ENCODE measurements around the gene LIPE. TPM values are rescaled to one million over a fixed set of nuclear protein-coding genes. Genes with fewer than 3 reads are reported as not detected.

The LIPE gene
- polyA plus RNA-seq, 1 experiment, result 1.5 TPM

GRCh38 chr19:42361545-42361910 is 65.7 kb downstream of the LIPE start:
- CTCF ChIA-PET, result no interaction called here
- no peaks in the 10 kb centered on the region for H3K27me3 ChIP-seq (ENCODE audit: control insufficient read depth, insufficient read depth, low read length)
- H3K9me3 ChIP-seq (ENCODE audit: control insufficient read depth, insufficient read depth, low read length), result peaks cover 17% of the 10 kb centered on the region
- H3K4me3 ChIP-seq (ENCODE audit: low read depth, low read length), result no peak overlapping the region
- H3K27ac ChIP-seq (ENCODE audit: low read depth, low read length), result no peak overlapping the region
- POLR2A ChIA-PET, result no interaction called here
- TF ChIP-seq CTCF (IDR thresholded peaks at IDR 0.05; ENCODE audit: low read depth, low read length), result no peak
- no peak for DNase-seq (ENCODE audit: low read depth, low spot score)

GRCh38 chr19:42360787-42361544 is 66.2 kb downstream of the LIPE start:
- no peak for TF ChIP-seq CTCF (IDR thresholded peaks at IDR 0.05; ENCODE audit: low read depth, low read length)
- Histone ChIP-seq H3K27ac (ENCODE audit: low read depth, low read length) (no peak overlapping the region), H3K9me3 (ENCODE audit: control insufficient read depth, insufficient read depth, low read length) (peaks cover 17% of the 10 kb centered on the region), H3K27me3 (ENCODE audit: control insufficient read depth, insufficient read depth, low read length) (no peaks in the 10 kb centered on the region), H3K4me3 (ENCODE audit: low read depth, low read length) (no peak overlapping the region)
- ChIA-PET POLR2A (no interaction called here), CTCF (no interaction called here)
- no peak for DNase-seq (ENCODE audit: low read depth, low spot score)

- DNase-seq (ENCODE audit: low read depth, low spot score), result no peak
- Histone ChIP-seq H3K27ac (ENCODE audit: low read depth, low read length) (no peak overlapping the region), H3K27me3 (ENCODE audit: control insufficient read depth, insufficient read depth, low read length) (no peaks in the 10 kb centered on the region), H3K4me3 (ENCODE audit: low read depth, low read length) (no peak overlapping the region), H3K9me3 (ENCODE audit: control insufficient read depth, insufficient read depth, low read length) (peaks cover under 1% of the 10 kb centered on the region; the same call in 1 of the 2 replicates)
- TF ChIP-seq CTCF (IDR thresholded peaks at IDR 0.05; ENCODE audit: low read depth, low read length), result no peak
- ChIA-PET CTCF (no interaction called here), POLR2A (no interaction called here)
These were observed 69.9 kb downstream of the LIPE start for GRCh38 chr19:42357290-42357689.

- Histone ChIP-seq H3K27me3 (ENCODE audit: control insufficient read depth, insufficient read depth, low read length) (no peaks in the 10 kb centered on the region), H3K4me3 (ENCODE audit: low read depth, low read length) (no peak overlapping the region), H3K9me3 (ENCODE audit: control insufficient read depth, insufficient read depth, low read length) (no peaks in the 10 kb centered on the region), H3K27ac (ENCODE audit: low read depth, low read length) (no peak overlapping the region)
- DNase-seq (ENCODE audit: low read depth, low spot score), result no peak
- ChIA-PET POLR2A (no interaction called here), CTCF (no interaction called here)
- no peak for TF ChIP-seq CTCF (IDR thresholded peaks at IDR 0.05; ENCODE audit: low read depth, low read length)
These were observed 70.5 kb downstream of the LIPE start for GRCh38 chr19:42356686-42357085.

- ChIA-PET POLR2A (no interaction called here), CTCF (no interaction called here)
- no peaks in the 10 kb centered on the region for H3K9me3 ChIP-seq (ENCODE audit: control insufficient read depth, insufficient read depth, low read length)
- no peak overlapping the region for H3K4me3 ChIP-seq (ENCODE audit: low read depth, low read length)
- no peak overlapping the region for H3K27ac ChIP-seq (ENCODE audit: low read depth, low read length)
- DNase-seq (ENCODE audit: low read depth, low spot score), result no peak
- no peak for TF ChIP-seq CTCF (IDR thresholded peaks at IDR 0.05; ENCODE audit: low read depth, low read length)
- no peaks in the 10 kb centered on the region for H3K27me3 ChIP-seq (ENCODE audit: control insufficient read depth, insufficient read depth, low read length)
These were observed 71.3 kb downstream of the LIPE start for GRCh38 chr19:42355896-42356295.
